Measurements from ENCODE around the gene AXL. TPM values are rescaled to one million over a fixed set of nuclear protein-coding genes. Genes with fewer than 3 reads are reported as not detected.
"Not testable (repeated sequence)": the region's sequence is repeated elsewhere in the genome, so short reads cannot be mapped to it uniquely, and the experiment has no call there.

AXL gene
- total and polyA plus RNA-seq, 4 donors: 4.3 to 24.8 (median 12.1) TPM

DNA sequence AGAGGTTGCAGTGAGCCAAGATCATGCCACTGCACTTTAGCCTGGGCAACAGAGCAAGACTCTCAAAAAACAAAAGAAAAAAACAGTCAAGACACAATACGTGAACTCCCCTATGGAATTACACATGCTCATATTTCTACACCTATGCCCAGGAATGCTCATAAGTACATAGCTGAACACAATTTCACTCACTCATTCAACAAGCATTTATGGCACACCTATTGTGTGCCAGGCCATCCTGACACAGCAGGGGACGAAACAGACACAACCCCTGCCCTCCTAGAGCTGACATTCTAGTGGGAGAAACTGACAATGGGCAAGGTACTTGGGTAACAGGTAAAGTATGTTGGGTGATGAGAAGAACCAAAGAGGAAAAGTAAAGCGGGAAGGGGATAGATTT, 9.5 kb downstream of the AXL start:
- H3K27me3 ChIP-seq (ENCODE audit: control insufficient read depth in 4 of 4, insufficient read depth in 4 of 4, low read length in 3 of 4): no peaks in the 10 kb centered on the region
- no peak overlapping the region for H3K9ac ChIP-seq (ENCODE audit: low read depth in 1 of 2, low read length in 2 of 2)
- peaks cover 0 to 11% (median 7%) of the 10 kb centered on the region in 4 donors for H3K4me1 ChIP-seq (ENCODE audit: control insufficient read depth in 4 of 4, insufficient read depth in 4 of 4, low read length in 3 of 4)
- no peak overlapping the region for H3K27ac ChIP-seq (ENCODE audit: low read depth in 1 of 2, low read length in 2 of 2)
- H3K9me3 ChIP-seq (ENCODE audit: control insufficient read depth in 4 of 4, low read length in 3 of 4): no peaks in the 10 kb centered on the region
- no peak for DNase-seq (ENCODE audit: low spot score)
- H3K4me3 ChIP-seq (ENCODE audit: low read depth in 1 of 3, low read length in 3 of 3): no peak overlapping the region
- no peaks in the 10 kb centered on the region for H3K36me3 ChIP-seq (ENCODE audit: control insufficient read depth in 4 of 4, insufficient read depth in 3 of 4, low read depth in 1 of 4, low read length in 3 of 4)
- TF ChIP-seq RAD21 (IDR thresholded peaks at IDR 0.05): no peak
- TF ChIP-seq REST (IDR thresholded peaks at IDR 0.05): no peak
- no peak for TF ChIP-seq TAF1 (conservative IDR thresholded peaks at IDR 0.05)
- no peak for TF ChIP-seq GABPA (IDR thresholded peaks at IDR 0.05 in 1 of 2, conservative IDR thresholded peaks at IDR 0.05 in 1 of 2)
- TF ChIP-seq SP1 (IDR thresholded peaks at IDR 0.05): no peak
- TF ChIP-seq YY1 (IDR thresholded peaks at IDR 0.05): no peak
- TF ChIP-seq HNF4A (conservative IDR thresholded peaks at IDR 0.05): no peak
- TF ChIP-seq, protein P1, sequence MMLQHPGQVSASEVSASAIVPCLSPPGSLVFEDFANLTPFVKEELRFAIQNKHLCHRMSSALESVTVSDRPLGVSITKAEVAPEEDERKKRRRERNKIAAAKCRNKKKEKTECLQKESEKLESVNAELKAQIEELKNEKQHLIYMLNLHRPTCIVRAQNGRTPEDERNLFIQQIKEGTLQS (IDR thresholded peaks at IDR 0.05): no peak
- TF ChIP-seq, protein P2, sequence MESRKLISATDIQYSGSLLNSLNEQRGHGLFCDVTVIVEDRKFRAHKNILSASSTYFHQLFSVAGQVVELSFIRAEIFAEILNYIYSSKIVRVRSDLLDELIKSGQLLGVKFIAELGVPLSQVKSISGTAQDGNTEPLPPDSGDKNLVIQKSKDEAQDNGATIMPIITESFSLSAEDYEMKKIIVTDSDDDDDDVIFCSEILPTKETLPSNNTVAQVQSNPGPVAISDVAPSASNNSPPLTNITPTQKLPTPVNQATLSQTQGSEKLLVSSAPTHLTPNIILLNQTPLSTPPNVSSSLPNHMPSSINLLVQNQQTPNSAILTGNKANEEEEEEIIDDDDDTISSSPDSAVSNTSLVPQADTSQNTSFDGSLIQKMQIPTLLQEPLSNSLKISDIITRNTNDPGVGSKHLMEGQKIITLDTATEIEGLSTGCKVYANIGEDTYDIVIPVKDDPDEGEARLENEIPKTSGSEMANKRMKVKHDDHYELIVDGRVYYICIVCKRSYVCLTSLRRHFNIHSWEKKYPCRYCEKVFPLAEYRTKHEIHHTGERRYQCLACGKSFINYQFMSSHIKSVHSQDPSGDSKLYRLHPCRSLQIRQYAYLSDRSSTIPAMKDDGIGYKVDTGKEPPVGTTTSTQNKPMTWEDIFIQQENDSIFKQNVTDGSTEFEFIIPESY (IDR thresholded peaks at IDR 0.05): no peak
- no peak for TF ChIP-seq NR2F2 (IDR thresholded peaks at IDR 0.05)
- TF ChIP-seq FOXA2 (IDR thresholded peaks at IDR 0.05): no peak
- no peak for TF ChIP-seq EGR1 (IDR thresholded peaks at IDR 0.05; ENCODE audit: low read depth in 2 of 2)
- no peak for TF ChIP-seq JUND (IDR thresholded peaks at IDR 0.05)
- WGBS: 93% methylated on average over 3 of the region's 3 CpGs

DNA sequence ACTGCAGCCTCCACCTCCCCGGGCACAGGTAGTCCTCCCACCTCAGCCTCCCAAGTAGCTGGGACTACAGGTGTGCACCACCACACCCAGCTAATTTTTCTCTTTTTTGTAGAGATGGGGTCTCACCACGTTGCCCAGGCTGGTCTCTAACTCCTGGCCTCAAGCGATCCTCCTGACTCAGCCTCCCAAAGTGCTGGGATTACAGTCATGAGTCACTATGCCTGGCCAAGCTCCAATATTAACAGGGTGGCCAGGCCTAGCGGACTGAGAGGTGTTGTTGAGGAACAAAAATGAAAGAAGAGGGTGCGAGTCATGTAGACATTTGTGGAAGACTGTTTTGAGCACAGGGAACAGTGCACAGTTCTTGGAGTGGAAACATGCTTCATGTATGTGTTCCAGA, 10.3 kb downstream of the AXL start:
- not testable (repeated sequence) for H3K9me3 ChIP-seq (ENCODE audit: control insufficient read depth in 4 of 4, low read length in 3 of 4); H3K4me3 ChIP-seq (ENCODE audit: low read depth in 1 of 3, low read length in 3 of 3); H3K9ac ChIP-seq (ENCODE audit: low read depth in 1 of 2, low read length in 2 of 2); H3K27me3 ChIP-seq (ENCODE audit: control insufficient read depth in 4 of 4, insufficient read depth in 4 of 4, low read length in 3 of 4); H3K27ac ChIP-seq (ENCODE audit: low read depth in 1 of 2, low read length in 2 of 2); H3K36me3 ChIP-seq (ENCODE audit: control insufficient read depth in 4 of 4, insufficient read depth in 3 of 4, low read depth in 1 of 4, low read length in 3 of 4); DNase-seq (ENCODE audit: low spot score)
- peaks cover 0 to 11% (median 7%) of the 10 kb centered on the region in 4 donors for H3K4me1 ChIP-seq (ENCODE audit: control insufficient read depth in 4 of 4, insufficient read depth in 4 of 4, low read length in 3 of 4)
- 88% methylated on average over 5 of the region's 5 CpGs for WGBS

All from liver (tissue), 9 donors.